ENCODE data around the gene B4GALNT3.
A peak's percentile ranks its signal among the peaks of the same experiment; 100 is the strongest.
"Not testable (repeated sequence)": the region's sequence is repeated elsewhere in the genome, so short reads cannot be mapped to it uniquely, and the experiment has no call there.

The B4GALNT3 gene

GRCh38 chr12:561391-561705 is 101.6 kb downstream of the B4GALNT3 start:
- no peak for DNase-seq

DNA sequence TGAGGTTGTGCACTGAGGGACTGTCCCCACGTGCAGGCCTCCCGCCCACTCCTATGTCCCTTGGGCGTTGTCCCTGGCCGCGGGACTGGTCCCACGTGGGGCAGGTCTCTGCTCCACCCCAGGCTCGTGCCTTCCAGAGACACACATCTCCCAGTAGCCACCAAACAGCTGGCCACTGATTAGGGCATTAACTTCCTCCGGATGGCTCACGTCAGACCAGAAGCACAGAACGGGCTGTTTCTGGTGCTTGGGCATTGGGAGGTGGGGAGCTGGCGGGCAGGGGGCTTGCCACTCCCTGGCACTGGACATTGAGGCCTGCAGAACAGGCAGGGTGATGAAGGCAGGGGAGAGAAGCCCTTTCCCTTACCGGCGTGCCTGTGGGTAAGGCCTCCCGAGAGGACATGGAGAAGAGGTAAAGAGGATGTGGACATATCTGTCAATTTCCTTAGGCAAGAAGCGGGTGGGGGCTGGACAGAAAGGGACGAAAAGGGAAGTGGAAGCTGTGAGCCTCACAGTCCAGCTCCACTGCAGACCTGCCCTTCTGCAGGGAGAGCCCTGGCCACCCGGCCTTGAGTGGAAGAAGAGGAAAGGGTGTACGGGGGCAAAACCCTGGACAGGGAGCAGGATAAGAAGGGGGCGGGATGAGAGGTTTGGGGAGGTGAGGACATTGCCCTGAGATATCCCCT is 102.3 kb downstream of the B4GALNT3 start:
- peak in 1 of 2 donors; percentile 47 for DNase-seq

- DNase-seq = peak in 1 of 2 donors; percentile 24
Measured at GRCh38 chr12:562634-563033, 102.9 kb downstream of the B4GALNT3 start.

GRCh38 chr12:563250-563781 is 103.6 kb downstream of the B4GALNT3 start:
- DNase-seq = peak; percentile 64 to 75

- no peak for DNase-seq
Measured at GRCh38 chr12:563787-564298, 104.1 kb downstream of the B4GALNT3 start.

DNA sequence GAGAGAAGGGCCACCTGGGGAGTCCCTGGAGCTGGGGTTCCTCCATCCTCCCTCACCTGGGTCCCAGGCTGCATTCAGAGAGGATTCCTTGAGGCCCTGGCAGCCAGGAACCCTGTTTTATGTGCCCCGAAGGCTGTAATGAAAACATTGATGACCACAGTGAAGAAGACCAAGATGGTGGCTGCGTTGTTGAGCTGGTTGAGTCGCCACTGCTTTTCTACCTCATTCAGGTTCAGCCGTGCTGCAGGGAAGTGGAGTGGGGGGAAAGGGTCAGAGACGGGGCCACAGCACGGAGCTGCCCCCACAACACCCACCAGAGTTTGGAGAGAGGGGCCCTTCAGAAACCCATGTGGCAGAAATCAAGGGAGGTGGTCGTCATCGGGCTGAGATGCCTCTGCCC is 105.4 kb downstream of the B4GALNT3 start:
- no peak for DNase-seq

DNA sequence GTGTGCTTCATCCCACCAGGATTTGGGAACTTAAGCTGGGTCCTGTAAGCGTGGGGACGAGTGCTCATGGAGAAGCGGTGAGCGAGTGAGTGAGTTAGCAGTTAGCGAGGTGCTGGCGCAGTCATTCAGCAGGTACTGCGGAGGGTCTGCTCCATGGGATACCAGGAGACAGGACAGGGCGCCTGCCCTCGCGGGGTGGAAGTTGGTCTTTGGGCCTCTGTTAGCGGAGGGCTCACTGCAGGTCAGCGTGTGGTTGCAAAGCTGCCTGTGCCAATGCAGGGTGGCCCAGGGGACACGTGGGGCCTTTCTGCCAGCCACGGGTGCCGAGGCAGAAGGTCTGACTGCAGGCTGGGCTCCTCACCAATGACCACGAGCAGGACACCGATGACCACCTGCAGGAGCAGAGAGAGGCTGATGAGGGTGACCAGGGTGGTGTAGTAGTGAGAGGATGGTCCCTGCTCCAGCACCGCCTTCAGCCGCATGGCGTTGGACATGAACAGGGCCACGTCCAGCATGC is 105.9 kb downstream of the B4GALNT3 start:
- no peak for DNase-seq

GRCh38 chr12:568486-568885 is 108.7 kb downstream of the B4GALNT3 start:
- no peak for DNase-seq

GRCh38 chr12:569091-569676 is 109.4 kb downstream of the B4GALNT3 start:
- DNase-seq = no peak

GRCh38 chr12:569803-570434 is 110.2 kb downstream of the B4GALNT3 start:
- DNase-seq = peak; percentile 82 to 83

DNA sequence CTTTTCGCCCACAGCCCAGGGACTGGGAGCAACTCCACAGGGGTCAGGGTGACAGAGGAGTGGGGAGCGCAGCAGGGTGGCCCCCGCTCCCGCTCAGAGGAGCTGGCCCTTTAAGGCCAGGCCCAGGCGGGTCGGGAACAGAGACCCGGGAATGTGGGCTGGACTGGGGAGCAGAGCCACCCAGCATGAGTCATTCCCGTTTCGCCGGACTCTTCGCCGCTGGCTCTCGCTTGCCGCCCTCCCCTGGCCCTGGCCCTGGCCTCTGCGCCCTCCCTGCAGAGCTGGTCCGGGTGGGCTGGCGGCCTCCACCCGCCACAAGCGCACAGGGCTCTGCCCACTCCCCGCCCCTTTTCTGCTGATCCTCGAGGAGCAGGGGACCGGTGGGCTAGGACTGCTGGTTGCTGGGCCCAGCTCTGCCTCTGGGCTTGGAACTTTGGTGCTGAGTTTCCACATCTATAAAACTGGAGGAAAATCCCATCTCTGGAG is 110.7 kb downstream of the B4GALNT3 start:
- no peak for DNase-seq

- DNase-seq = no peak
Measured at GRCh38 chr12:570921-571794, 111.4 kb downstream of the B4GALNT3 start.

DNA sequence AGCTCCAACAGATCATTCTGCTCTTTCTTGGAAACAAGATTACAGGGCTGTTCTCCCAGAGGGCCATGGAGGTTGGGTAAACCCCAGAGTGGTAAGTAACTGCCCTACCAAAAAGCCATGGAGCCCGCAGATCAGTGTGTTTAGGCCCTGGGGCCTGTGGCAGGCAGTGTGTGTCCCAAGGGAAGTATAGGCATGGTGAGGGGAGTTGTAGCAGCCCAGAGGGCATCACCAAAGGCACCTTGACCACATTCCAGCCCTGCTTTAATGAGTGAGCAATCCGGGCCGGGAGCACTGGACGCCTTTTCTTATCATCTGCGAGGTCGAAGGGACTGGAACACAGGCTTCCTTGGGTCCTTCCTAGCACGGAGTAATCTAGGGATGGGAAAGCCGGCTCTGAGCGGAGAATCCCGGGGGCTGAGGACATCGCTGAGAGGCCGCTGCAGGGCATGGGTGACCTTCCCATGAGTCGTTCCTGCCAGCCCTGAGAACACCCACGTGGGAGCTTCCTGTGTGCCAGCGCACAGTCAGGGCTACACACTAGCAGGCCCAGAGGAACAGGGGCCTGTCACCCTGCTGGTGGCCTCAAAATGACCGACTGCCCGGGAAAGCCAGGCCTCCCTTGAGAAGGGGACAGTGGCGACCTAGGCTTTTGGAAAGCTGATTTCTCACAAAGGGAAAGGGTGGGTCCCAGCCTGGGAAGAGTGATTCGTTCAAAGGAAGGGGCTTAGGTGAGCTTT is 112.2 kb downstream of the B4GALNT3 start:
- no peak for DNase-seq

DNA sequence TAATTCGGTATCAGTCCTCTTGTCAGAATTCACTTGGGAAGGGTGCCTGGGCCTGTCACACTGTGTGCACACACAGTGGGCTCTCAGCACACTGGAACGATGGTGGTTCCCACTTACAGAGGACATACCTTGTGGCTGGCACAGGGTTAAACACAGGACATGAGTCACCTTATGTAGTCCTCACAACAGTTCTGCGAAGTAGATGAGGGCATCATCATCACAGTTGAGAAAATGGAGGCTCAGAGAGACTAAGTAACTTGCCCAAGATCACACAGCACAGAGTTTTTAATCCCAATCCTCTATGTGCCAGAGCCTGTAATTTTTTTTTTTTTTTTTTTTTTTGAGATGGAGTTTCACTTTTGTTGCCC is 112.8 kb downstream of the B4GALNT3 start:
- no peak for DNase-seq

DNA sequence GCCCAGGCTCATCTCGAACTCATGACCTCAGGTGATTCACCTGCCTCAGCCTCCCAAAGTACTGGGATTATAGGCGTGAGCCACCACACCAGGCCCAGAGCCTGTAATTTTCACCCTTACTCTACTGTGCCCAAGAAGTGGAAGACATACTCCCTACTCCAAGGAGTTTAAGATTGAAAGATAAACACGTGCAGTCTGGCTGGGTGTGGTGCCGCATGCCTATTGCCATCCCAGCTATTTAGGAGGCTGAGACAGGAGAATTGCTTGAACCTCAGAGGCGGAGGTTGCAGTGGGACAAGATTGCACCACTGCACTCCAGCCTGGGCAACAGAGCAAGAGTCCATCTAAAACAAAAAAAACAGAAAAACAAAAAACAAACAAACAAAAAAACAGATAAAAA is 113.5 kb downstream of the B4GALNT3 start:
- no peak for DNase-seq

- no peak for DNase-seq
Measured at GRCh38 chr12:574475-575128, 114.9 kb downstream of the B4GALNT3 start.

DNA sequence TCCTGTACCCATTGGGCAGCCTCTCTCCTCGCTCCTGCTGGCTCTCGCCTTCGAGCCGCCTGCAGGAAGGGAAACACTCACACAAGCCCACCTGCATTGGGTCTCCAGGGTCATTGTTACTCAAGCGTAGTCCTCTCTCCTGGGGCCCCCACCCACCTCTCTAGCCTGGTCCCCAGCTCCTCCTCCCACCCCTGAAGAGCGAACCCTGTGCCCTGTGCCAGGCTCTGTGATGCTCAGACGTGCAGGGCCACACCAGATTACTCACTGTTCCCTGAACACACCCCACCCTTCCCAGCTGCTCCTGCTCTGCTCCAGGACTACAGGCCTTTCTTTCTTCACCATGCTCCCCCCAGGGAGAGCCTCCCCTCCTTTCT is 115.4 kb downstream of the B4GALNT3 start:
- DNase-seq = no peak

GRCh38 chr12:575948-576614 is 116.3 kb downstream of the B4GALNT3 start:
- DNase-seq = peak; percentile 77 to 87

- DNase-seq = no peak
Measured at GRCh38 chr12:576615-577110, 116.9 kb downstream of the B4GALNT3 start.

- not testable (repeated sequence) for DNase-seq
Measured at GRCh38 chr12:577994-578747, 118.4 kb downstream of the B4GALNT3 start.

Measured in CD4-positive, alpha-beta T cell treated with Interleukin-1 beta for 1 hour (primary cell).